Measurements from ENCODE around the gene TELO2.
"Not testable (repeated sequence)": the region's sequence is repeated elsewhere in the genome, so short reads cannot be mapped to it uniquely, and the experiment has no call there.

The TELO2 gene

GRCh38 chr16:1464196-1464893 lies 28.8 kb upstream of the TELO2 start:
- in situ Hi-C loops (cut with MboI; ENCODE audit: low pct_unique_long_range_greater_than_20kb, low sequenced_read_pairs, unreplicated experiment): no loop called here
- no peak for DNase-seq (ENCODE audit: low spot score)

GRCh38 chr16:1464894-1465566 lies 28.1 kb upstream of the TELO2 start:
- DNase-seq (ENCODE audit: low spot score): no peak
- in situ Hi-C loops (cut with MboI; ENCODE audit: low pct_unique_long_range_greater_than_20kb, low sequenced_read_pairs, unreplicated experiment): no loop called here
- no peak for TF ChIP-seq CTCF (IDR thresholded peaks at IDR 0.05; ENCODE audit: extremely low read depth, insufficient read depth, missing control alignments)

More at GRCh38 chr16:1464196-1464893, 28.8 kb upstream of the TELO2 start:
- no peak for TF ChIP-seq CTCF (IDR thresholded peaks at IDR 0.05; ENCODE audit: extremely low read depth, insufficient read depth, missing control alignments)

- DNase-seq (ENCODE audit: low spot score): no peak
- TF ChIP-seq CTCF (IDR thresholded peaks at IDR 0.05; ENCODE audit: extremely low read depth, insufficient read depth, missing control alignments): no peak
- in situ Hi-C loops (cut with MboI; ENCODE audit: low pct_unique_long_range_greater_than_20kb, low sequenced_read_pairs, unreplicated experiment): no loop called here
Observed at GRCh38 chr16:1465567-1465915, 27.6 kb upstream of the TELO2 start.

- in situ Hi-C loops (cut with MboI; ENCODE audit: low pct_unique_long_range_greater_than_20kb, low sequenced_read_pairs, unreplicated experiment): no loop called here
- TF ChIP-seq CTCF (IDR thresholded peaks at IDR 0.05; ENCODE audit: extremely low read depth, insufficient read depth, missing control alignments): no peak
- DNase-seq (ENCODE audit: low spot score): no peak
Observed at GRCh38 chr16:1466054-1466453, 27.1 kb upstream of the TELO2 start.

GRCh38 chr16:1466968-1467521 lies 26.1 kb upstream of the TELO2 start:
- in situ Hi-C loops (cut with MboI; ENCODE audit: low pct_unique_long_range_greater_than_20kb, low sequenced_read_pairs, unreplicated experiment): no loop called here
- no peak for DNase-seq (ENCODE audit: low spot score)
- no peak for TF ChIP-seq CTCF (IDR thresholded peaks at IDR 0.05; ENCODE audit: extremely low read depth, insufficient read depth, missing control alignments)

GRCh38 chr16:1468426-1468810 lies 24.7 kb upstream of the TELO2 start:
- in situ Hi-C loops (cut with MboI; ENCODE audit: low pct_unique_long_range_greater_than_20kb, low sequenced_read_pairs, unreplicated experiment): no loop called here
- no peak for TF ChIP-seq CTCF (IDR thresholded peaks at IDR 0.05; ENCODE audit: extremely low read depth, insufficient read depth, missing control alignments)
- DNase-seq (ENCODE audit: low spot score): no peak

GRCh38 chr16:1469141-1469540 lies 24.0 kb upstream of the TELO2 start:
- DNase-seq (ENCODE audit: low spot score); in situ Hi-C loops (cut with MboI; ENCODE audit: low pct_unique_long_range_greater_than_20kb, low sequenced_read_pairs, unreplicated experiment): not testable (repeated sequence)

Data from GM13977 (cell line).